Upper lobe of left lung (tissue), 4 donors: ENCODE data around the gene FANCC.

Experiments
- EP300 ChIP-seq, 4 donors: sonication (generic); formaldehyde crosslinking; IDR thresholded peaks; one replicate each; pipeline ENCODE4 v1.5.1; 2017; ENCODE audit warnings: antibody characterized with exemption in 4 of 4, control low read depth in 2 of 4
- POLR2A ChIP-seq, 4 donors: fragments of 450-650 bp; IDR thresholded peaks; one replicate each; pipeline ENCODE4 v1.5.1; 2016 to 2017; ENCODE audit warnings: antibody characterized with exemption in 4 of 4, mild to moderate bottlenecking in 2 of 4
- TF ChIP-seq, protein P1 (sequence below), 6 experiments: fragments of 450-650 bp in 4 of 6; fragments of 200-600 bp in 2 of 6; sonication (generic) in 2 of 6; IDR thresholded peaks; one replicate each; pipeline ENCODE4 v1.5.1; 2016 to 2019; ENCODE audit warnings: antibody characterized with exemption in 6 of 6

DNA sequence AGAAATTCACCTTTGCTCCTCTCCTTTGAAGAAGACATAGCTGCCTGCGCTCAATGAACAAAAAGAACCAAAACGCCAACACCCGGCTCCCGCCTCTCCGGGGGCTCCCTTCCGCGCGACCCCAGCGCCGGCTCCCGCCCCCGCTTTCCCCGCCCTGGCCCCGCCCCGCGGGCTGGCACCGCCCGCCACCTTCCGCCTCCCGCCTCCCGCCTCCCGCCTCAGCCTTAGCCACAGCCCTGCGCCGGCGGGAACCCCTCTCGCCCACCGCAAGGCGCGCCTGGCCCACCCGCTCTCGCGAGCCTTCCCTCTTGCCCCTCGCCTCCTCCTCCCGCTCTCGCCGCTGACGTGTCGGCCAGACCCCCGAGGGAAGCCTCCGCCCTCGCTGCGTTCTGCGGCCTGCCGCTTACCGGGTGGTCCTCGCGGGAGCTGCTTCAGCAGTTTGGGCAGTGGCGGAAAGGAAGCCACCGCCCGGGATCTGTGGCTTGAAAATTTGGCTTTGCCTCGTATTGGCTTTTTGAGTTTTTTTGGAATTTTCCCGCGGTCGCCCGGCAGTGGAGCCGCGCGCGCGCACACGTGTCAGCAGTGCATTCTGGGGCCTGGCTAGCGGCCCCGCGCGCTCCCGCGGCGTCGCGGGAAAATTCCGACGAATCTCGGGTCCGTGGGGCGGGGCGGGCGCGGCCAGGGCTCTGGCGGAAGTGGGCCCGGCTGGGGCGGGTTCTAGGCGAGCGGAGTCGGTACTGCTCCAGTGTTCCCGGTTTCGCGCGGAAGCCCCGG lies at the start of gene FANCC:
- peak in 1 of 4 donors; percentile 62 for TF ChIP-seq POLR2A (IDR thresholded peaks at IDR 0.05)
- TF ChIP-seq, protein P1, sequence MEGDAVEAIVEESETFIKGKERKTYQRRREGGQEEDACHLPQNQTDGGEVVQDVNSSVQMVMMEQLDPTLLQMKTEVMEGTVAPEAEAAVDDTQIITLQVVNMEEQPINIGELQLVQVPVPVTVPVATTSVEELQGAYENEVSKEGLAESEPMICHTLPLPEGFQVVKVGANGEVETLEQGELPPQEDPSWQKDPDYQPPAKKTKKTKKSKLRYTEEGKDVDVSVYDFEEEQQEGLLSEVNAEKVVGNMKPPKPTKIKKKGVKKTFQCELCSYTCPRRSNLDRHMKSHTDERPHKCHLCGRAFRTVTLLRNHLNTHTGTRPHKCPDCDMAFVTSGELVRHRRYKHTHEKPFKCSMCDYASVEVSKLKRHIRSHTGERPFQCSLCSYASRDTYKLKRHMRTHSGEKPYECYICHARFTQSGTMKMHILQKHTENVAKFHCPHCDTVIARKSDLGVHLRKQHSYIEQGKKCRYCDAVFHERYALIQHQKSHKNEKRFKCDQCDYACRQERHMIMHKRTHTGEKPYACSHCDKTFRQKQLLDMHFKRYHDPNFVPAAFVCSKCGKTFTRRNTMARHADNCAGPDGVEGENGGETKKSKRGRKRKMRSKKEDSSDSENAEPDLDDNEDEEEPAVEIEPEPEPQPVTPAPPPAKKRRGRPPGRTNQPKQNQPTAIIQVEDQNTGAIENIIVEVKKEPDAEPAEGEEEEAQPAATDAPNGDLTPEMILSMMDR (IDR thresholded peaks at IDR 0.05), result peak in 1 of 6 experiments; percentile 13
- TF ChIP-seq EP300 (IDR thresholded peaks at IDR 0.05), result peak in 1 of 4 donors; percentile 29
